Body of pancreas (tissue), 4 donors: ENCODE results near the gene HBA1. TPM values are rescaled to one million over a fixed set of nuclear protein-coding genes. Genes with fewer than 3 reads are reported as not detected.
"Not testable (repeated sequence)": the region's sequence is repeated elsewhere in the genome, so short reads cannot be mapped to it uniquely, and the experiment has no call there.

Experiments
- ATAC-seq: fragments of 150-250 bp; one replicate; pipeline ENCODE4 v1.9.1; 2016
- DNase-seq, 4 donors: peaks; one replicate each; pipeline ENCODE4 v3.0.0-alpha.2; 2019
- H3K27ac ChIP-seq, 4 donors: fragments of 200-600 bp; sonication (generic); 1 replicate in 3 of 4; 2 replicates in 1 of 4; pipeline versions ENCODE4 v1.5.1 to v1.6.1; 2016 to 2019; ENCODE audit warnings: mild to moderate bottlenecking in 1 of 4, mixed read lengths in 1 of 4, moderate library complexity in 1 of 4
- H3K27me3 ChIP-seq, 2 donors: fragments of 200-600 bp; sonication (generic); one replicate each; pipeline ENCODE4 v1.6.0; 2016; ENCODE audit warnings: mild to moderate bottlenecking in 1 of 2
- H3K36me3 ChIP-seq, 2 donors: fragments of 200-600 bp; sonication (generic); replicated peaks in 1 of 2; 2 replicates each; pipeline ENCODE4 v1.5.1; 2016; ENCODE audit warnings: low read depth in 2 of 2; ENCODE audit not compliant: insufficient read depth in 1 of 2
- H3K4me1 ChIP-seq: fragments of 200-600 bp; sonication (generic); one replicate; pipeline ENCODE4 v1.6.0; 2016
- H3K4me3 ChIP-seq, 2 donors: fragments of 200-600 bp; sonication (generic); 1 replicate in 1 of 2; 2 replicates in 1 of 2; pipeline ENCODE4 v1.5.1; 2016 to 2019
- H3K9me3 ChIP-seq, 3 donors: fragments of 200-600 bp; sonication (generic); 1 replicate in 2 of 3; 2 replicates in 1 of 3; pipeline ENCODE4 v1.5.1; 2016
- CTCF ChIP-seq, 7 experiments: fragments of 450-650 bp in 4 of 7; fragments of 200-600 bp in 3 of 7; sonication (generic) in 3 of 7; IDR thresholded peaks; one replicate each; pipeline ENCODE4 v1.5.1; 2016 to 2019; ENCODE audit warnings: antibody characterized with exemption in 7 of 7
- POLR2A ChIP-seq, 3 donors: fragments of 450-650 bp; IDR thresholded peaks; one replicate each; pipeline ENCODE4 v1.6.1; 2016; ENCODE audit warnings: antibody characterized with exemption in 3 of 3, mild to moderate bottlenecking in 2 of 3
- WGBS, 2 donors: methylation state at CpG; one replicate each; pipeline ENCODE4 v1.1.5; 2017; 5-methylcytosine and 5-hydroxymethylcytosine counted together
- intact Hi-C: fragments of 100-400 bp; cut with DNase I; formaldehyde crosslinking; loops from one replicate; pipeline ENCODE4 v1.15.1; 2023
- total RNA-seq, 2 donors: library from RNA; depleted of rRNA; stranded (reverse); fragments of >200 nt; gene quantifications; one replicate each; pipeline ENCODE4 v1.1.0, GENCODE V29; 2016

Gene HBA1
- total RNA-seq: not detected

DNA sequence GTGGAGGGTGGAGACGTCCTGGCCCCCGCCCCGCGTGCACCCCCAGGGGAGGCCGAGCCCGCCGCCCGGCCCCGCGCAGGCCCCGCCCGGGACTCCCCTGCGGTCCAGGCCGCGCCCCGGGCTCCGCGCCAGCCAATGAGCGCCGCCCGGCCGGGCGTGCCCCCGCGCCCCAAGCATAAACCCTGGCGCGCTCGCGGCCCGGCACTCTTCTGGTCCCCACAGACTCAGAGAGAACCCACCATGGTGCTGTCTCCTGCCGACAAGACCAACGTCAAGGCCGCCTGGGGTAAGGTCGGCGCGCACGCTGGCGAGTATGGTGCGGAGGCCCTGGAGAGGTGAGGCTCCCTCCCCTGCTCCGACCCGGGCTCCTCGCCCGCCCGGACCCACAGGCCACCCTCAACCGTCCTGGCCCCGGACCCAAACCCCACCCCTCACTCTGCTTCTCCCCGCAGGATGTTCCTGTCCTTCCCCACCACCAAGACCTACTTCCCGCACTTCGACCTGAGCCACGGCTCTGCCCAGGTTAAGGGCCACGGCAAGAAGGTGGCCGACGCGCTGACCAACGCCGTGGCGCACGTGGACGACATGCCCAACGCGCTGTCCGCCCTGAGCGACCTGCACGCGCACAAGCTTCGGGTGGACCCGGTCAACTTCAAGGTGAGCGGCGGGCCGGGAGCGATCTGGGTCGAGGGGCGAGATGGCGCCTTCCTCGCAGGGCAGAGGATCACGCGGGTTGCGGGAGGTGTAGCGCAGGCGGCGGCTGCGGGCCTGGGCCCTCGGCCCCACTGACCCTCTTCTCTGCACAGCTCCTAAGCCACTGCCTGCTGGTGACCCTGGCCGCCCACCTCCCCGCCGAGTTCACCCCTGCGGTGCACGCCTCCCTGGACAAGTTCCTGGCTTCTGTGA is at the start of gene HBA1:
Gene HBA1, plus strand, starts transcription at position 204 of the 906 bp plus-strand sequence. Its CDS starts 37 bp downstream, at position 241.
- H3K4me1 ChIP-seq: peaks cover 17% of the 10 kb centered on the region
- intact Hi-C loops, H3K9me3 ChIP-seq, H3K4me3 ChIP-seq, DNase-seq, H3K27ac ChIP-seq, H3K36me3 ChIP-seq: not testable (repeated sequence)
- peak; percentile 12 for ATAC-seq
- peaks cover 4 to 21% of the 10 kb centered on the region in 2 donors for H3K27me3 ChIP-seq
- WGBS, 2 donors: 2% methylated on average over 24 of the region's 88 CpGs; no CpG with 5 or more reads in 1 of the 2 donors

DNA sequence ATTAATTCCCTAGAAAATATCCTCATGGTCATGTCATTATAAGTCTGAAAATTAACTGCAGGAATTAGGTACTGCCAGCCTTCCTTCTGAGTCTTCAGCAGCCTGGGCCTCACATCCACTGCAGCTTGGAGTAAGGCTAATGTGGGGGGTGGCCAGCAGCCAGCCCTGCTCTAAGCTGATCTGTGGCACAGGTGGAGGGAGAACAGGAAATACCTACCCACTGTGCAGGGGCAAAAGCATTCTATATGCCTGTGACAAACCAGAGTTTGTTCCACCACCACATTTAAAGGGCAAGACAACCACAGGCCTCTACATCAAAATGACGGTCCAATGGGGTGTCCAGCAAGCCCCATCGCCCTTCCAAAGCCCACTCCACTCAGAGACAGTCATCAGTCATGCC is 47.4 kb upstream of the HBA1 start:
- Histone ChIP-seq H3K4me3 (no peak overlapping the region), H3K9me3 (no peaks in the 10 kb centered on the region), H3K4me1 (no peaks in the 10 kb centered on the region), H3K27me3 (no peaks in the 10 kb centered on the region), H3K36me3 (no peaks in the 10 kb centered on the region), H3K27ac (no peak overlapping the region)
- TF ChIP-seq POLR2A (IDR thresholded peaks at IDR 0.05) (no peak), CTCF (IDR thresholded peaks at IDR 0.05) (no peak)
- ATAC-seq: no peak
- intact Hi-C loops: no loop called here
- 95 to 100% methylated on average over 2 of the region's 2 CpGs for WGBS, 2 donors
- no peak for DNase-seq

- intact Hi-C loops: no loop called here
- ATAC-seq (no peak), DNase-seq (no peak)
- Histone ChIP-seq H3K4me1 (no peaks in the 10 kb centered on the region), H3K9me3 (no peaks in the 10 kb centered on the region), H3K4me3 (no peak overlapping the region), H3K27ac (no peak overlapping the region), H3K36me3 (no peaks in the 10 kb centered on the region), H3K27me3 (no peaks in the 10 kb centered on the region)
- TF ChIP-seq POLR2A (IDR thresholded peaks at IDR 0.05) (no peak), CTCF (IDR thresholded peaks at IDR 0.05) (no peak)
- WGBS, 2 donors: 82 to 86% methylated on average over 15 of the region's 15 CpGs
These were observed 45.8 kb upstream of the HBA1 start for GRCh38 chr16:130533-131173.

- peaks cover 2% of the 10 kb centered on the region for H3K4me1 ChIP-seq
- WGBS, 2 donors: 86 to 92% methylated on average over 7 of the region's 7 CpGs
- TF ChIP-seq POLR2A (IDR thresholded peaks at IDR 0.05) (no peak), CTCF (IDR thresholded peaks at IDR 0.05) (no peak)
- no peaks in the 10 kb centered on the region for H3K36me3 ChIP-seq
- intact Hi-C loops: no loop called here
- no peaks in the 10 kb centered on the region for H3K27me3 ChIP-seq
- H3K27ac ChIP-seq: no peak overlapping the region
- ATAC-seq (no peak), DNase-seq (no peak)
- no peak overlapping the region for H3K4me3 ChIP-seq
- no peaks in the 10 kb centered on the region for H3K9me3 ChIP-seq
These were observed 44.4 kb upstream of the HBA1 start for GRCh38 chr16:132120-132519.

DNA sequence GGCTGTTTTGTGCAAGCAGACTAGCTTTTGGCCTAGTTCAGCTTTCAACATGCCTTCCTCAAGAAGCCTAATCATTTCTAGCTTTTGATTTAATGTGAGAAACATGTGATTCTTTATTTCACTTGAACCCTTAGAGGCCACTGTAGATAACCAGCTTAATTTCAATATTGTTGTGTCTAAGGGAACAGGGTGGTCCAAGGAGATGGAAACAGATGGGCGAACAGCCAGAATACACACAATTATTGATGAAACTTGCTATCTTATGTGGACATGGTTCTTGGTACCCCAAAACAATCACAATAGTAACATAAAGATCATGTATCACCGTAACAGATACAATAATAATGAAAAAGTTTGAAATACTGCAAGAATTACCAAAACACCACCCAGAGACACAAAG is 42.8 kb upstream of the HBA1 start:
- Histone ChIP-seq H3K4me3 (no peak overlapping the region), H3K27ac (no peak overlapping the region), H3K9me3 (no peaks in the 10 kb centered on the region), H3K27me3 (no peaks in the 10 kb centered on the region), H3K36me3 (no peaks in the 10 kb centered on the region), H3K4me1 (peaks cover 7% of the 10 kb centered on the region)
- 80 to 89% methylated on average over 2 of the region's 2 CpGs for WGBS, 2 donors
- no peak for ATAC-seq
- TF ChIP-seq CTCF (IDR thresholded peaks at IDR 0.05): no peak
- TF ChIP-seq POLR2A (IDR thresholded peaks at IDR 0.05): no peak
- intact Hi-C loops: no loop called here
- no peak for DNase-seq
